OCI-LY3 (cell line): Measurements from ENCODE around the gene LRRTM1.

Experiments
- CTCF ChIP-seq: fragments of 200-600, 300-600 bp; sonication (generic); IDR thresholded peaks from 2 replicates; pipeline ENCODE4 v1.5.1; 2014; ENCODE audit warnings: antibody characterized with exemption, low read length, low read depth
- EZH2phosphoT487 ChIP-seq: fragments of 200-600 bp; shearing (Covaris generic); IDR thresholded peaks from 2 replicates; pipeline ENCODE4 v1.6.1; 2018; ENCODE audit warnings: antibody characterized with exemption, mixed run types, low read depth

- no peak for TF ChIP-seq CTCF
- no peak for TF ChIP-seq EZH2phosphoT487
Observed at GRCh38 chr2:80326861-80327260, 22.3 kb upstream of the LRRTM1 start.
